Fibroblast of skin of back (primary cell): Measurements from ENCODE around the gene STAG1.

ENCODE experiments used
- DNase-seq: peaks from one replicate; pipeline ENCODE4 v3.0.0-alpha.2; 2013

STAG1 gene

DNA sequence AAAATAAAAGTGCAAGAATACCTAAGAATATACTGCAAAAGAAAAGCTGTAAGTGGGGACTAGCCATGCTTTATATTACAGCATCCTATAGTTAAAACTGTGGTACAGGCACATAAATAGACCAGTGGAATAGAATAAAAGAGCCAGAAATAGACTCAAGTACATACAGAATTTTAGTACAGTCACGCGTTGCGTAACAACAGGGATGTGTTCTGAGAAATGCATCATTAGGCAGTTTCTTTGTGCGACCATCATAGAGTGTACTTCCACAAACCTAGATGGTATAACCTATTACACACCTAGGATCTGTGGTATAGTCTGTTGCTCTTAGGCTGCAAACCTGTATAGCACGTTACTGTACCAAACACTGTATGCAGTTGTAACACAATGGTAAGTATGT lies 440.2 kb downstream of the STAG1 start:
- no peak for DNase-seq

DNA sequence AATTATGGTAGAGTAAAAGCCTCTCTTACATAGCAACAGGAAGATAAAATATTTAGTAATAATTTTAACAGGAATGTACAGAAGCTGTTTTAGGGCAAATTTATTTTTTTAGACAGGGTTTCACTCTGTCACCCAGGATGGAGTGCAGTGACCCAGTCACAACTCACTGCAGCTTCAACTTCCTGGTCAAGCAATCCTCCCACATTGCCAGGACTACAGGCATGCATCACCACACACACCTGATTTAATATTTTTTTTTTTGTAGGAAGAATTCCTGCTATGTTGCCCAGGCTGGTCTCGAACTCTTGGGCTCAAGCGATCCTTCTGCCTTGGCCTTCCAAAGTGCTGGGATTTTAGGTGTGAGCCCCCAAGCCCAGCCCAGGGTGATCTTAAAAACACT lies 440.9 kb downstream of the STAG1 start:
- DNase-seq = no peak

DNA sequence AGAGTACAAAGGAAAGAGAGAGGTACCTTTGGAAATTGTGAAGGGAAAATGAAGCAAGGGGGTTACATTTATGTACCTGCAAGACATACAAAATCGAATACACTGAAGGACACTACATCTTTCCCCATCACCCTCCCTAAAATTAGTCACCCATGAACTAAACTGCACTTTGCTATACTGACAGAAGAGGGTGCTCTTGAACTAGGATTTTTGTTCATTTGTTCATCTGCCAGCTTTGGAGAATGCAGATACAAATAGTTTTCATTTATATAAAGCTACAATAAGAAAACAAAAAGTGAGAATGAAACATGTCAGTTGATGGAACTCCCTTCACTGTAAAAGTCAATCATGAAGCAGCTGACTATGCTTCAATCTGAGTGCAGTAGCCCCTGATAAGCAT lies 446.3 kb downstream of the STAG1 start:
- DNase-seq = peak; percentile 66

DNA sequence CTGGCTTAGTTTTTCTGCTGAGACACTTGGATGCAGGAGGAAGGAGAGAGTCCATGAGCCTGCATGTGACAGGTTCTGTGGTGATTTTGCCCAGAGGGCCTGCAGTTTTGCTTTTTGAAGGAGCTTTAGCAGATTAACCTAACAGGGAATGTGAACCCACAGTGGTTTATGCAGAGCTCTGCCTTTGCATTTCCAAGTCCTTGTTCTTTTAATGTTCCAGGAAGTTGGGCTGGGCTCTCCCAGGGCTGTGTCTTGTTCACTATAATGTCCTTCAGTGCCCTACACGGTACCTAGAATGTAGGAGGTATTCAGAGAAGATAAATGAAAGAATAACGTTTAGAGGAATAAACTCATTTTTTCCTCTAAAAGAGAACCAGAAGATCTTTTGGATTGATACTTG lies 451.7 kb downstream of the STAG1 start:
- no peak for DNase-seq

DNA sequence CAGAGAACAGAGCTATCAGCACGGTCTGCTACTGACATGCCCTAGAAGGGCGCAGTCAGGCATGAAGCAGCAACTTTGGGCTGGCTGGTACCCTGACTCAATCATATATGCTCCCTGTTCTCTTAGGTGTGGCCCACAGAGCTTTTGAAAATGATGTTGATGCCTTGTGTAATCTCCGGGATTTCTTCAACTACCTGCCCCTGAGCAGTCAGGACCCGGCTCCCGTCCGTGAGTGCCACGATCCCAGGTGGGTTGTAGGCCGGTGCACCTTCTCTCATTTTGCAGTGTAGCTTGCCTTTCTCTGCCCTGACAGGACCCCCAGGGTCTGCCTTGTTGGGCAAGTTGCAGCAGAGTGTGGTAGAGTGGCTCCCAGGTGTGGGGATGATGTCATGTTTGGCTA lies 454.4 kb downstream of the STAG1 start:
- DNase-seq = no peak

DNA sequence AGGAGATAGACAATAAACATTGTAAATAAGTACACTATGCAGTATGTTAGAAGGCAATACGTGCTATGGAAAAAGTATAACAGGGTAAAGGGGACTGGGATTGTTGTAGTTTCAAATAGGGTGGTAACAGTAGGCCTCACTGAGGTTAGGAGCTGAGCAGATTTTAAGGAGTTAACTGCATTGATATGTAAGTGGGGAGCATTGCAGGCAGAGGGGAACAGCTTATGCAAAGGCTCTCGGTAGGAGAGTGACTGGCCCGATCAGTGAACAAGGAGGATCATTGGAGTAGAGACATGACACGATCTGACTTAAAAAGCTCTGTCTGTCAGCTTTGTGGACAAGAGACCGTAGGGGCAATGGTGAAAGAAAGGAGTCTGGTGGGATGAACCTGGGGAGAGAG lies 455.2 kb downstream of the STAG1 start:
- no peak for DNase-seq

DNA sequence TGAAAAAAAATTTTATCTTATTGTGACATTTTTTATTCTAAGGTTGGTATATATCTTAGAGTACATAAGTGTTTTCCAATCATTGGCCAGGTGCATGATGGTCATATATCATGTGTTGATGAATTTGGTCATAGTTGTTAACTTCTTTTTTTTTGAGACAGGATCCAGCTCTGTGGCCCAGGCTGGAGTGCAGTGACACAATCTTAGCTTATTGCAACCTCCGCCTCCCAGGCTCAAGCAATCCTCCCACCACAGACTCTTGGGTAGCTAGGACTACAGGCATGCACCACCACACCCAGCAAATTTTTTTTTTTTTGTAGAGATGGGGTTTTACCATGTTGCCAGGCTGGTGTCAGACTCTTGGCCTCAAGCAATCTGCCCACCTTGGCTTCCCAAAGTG lies 458.0 kb downstream of the STAG1 start:
- DNase-seq = no peak

DNA sequence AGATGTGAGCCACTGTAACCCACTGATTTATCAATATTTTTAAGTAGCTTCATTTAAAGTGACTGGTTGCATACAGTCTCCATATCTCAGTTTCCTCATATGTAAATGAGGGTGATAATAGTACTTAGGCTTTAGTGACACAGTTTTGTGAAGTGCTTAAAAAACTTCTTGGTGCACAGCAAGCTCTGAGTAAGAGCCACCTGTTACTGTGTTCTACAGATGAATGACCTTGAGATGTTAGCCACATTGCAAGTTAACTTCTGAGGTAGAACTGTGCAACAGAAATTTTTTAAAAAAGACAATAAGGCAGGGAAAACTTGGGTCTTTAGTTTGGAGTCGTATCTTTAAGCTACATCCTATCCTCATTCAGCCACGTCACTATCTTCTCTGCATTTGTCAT lies 458.9 kb downstream of the STAG1 start:
- DNase-seq = no peak

DNA sequence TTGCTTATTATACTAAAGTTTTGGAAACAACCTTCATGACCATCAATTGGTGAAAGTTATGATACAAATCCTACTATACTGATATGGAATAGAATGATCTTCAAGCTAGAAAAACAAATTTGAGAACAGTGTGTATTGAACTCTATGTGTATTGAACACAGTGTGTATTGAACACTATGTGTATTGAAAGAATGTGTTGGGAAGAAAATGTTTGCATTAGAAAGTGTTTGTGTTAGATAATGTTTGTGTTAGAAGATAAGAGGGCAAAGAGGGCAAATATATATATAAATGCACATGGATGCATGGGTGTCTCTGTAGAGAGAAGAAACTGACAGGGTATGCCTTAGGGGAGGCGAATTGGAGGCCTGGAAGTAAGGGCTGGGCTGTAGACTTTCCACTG lies 459.7 kb downstream of the STAG1 start:
- DNase-seq = no peak

DNA sequence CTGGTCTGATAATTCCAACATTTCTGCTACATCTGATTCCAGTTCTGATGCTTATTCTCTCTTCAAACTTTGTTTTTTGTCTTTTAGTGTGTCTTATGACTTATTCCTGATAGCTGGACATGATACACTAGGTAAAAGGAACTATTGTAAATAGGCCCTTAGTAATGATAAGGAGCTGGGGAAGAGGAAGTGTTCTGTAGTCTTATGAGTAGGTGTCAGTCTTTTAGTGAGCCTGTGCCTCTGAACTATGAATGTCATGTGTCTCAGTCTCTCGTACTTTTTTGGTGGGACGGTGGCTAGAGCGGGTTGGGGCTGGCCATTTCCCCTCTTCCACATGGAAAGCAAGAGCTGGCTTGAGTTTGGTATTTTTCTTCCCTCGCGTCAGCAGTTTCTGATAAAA lies 460.9 kb downstream of the STAG1 start:
- DNase-seq = no peak
